PC-3 (cell line): ENCODE results near the gene HUNK. TPM values are rescaled to one million over a fixed set of nuclear protein-coding genes. Genes with fewer than 3 reads are reported as not detected.

ENCODE experiments used
- ATAC-seq: fragments of 200-7000 bp; cut with Tn5 transposase; 2 replicates; pipeline ENCODE4 v1.9.1; 2020; ENCODE audit warnings: mild to moderate bottlenecking, moderate library complexity
- BruUV-seq: library from RNA; stranded (reverse); fragments of 400-500 nt; replicated peaks from 2 replicates; lab custom pipeline; 2021; lab: Mats Ljungman, UMichigan
- CTCF ChIA-PET: fragments of 300-600 bp; sonication (Branson Sonifier 250); formaldehyde crosslinking; loops from one replicate; lab custom pipeline; 2022; ENCODE audit warnings: antibody characterized with exemption; lab: Charles Lee
- POLR2A ChIA-PET: fragments of 300-600 bp; sonication (Branson Sonifier 250); formaldehyde crosslinking; loops from one replicate; lab custom pipeline; 2022; ENCODE audit warnings: antibody characterized with exemption; ENCODE audit not compliant: unreplicated experiment; lab: Charles Lee
- DNase-seq: peaks from one replicate; pipeline ENCODE4 v3.0.0-alpha.2; 2015
- H2AFZ ChIP-seq: fragments of 300-600 bp; sonication (generic); 2 replicates; pipeline ENCODE4 v1.6.0; 2016; ENCODE audit warnings: antibody characterized with exemption, low read length
- H3F3A ChIP-seq: fragments of 300-600 bp; sonication (generic); one replicate; pipeline ENCODE4 v1.6.0; 2017; ENCODE audit warnings: antibody characterized with exemption, low read length, control low read depth, mild to moderate bottlenecking; ENCODE audit not compliant: unreplicated experiment
- H3K27ac ChIP-seq: fragments of 300-600 bp; sonication (generic); 2 replicates; pipeline ENCODE4 v1.5.1; 2016; ENCODE audit warnings: mild to moderate bottlenecking, low read length
- H3K27me3 ChIP-seq: fragments of 300-600 bp; sonication (generic); 2 replicates; pipeline ENCODE4 v1.6.1; 2016; ENCODE audit warnings: low read length, mixed read lengths
- H3K36me3 ChIP-seq: fragments of 300-600 bp; sonication (generic); 2 replicates; pipeline ENCODE4 v1.6.1; 2016; ENCODE audit warnings: low read depth, mixed run types, low read length, mixed read lengths
- H3K4me1 ChIP-seq: fragments of 300-600 bp; sonication (generic); 2 replicates; pipeline ENCODE4 v1.5.1; 2016; ENCODE audit warnings: low read length; ENCODE audit not compliant: insufficient read depth
- H3K4me2 ChIP-seq: fragments of 300-600 bp; sonication (generic); 2 replicates; pipeline ENCODE4 v1.6.0; 2016; ENCODE audit warnings: low read length
- H3K4me3 ChIP-seq: fragments of 300-600 bp; sonication (generic); 2 replicates; pipeline ENCODE4 v1.5.1; 2016; ENCODE audit warnings: mild to moderate bottlenecking, low read length, mixed read lengths
- H3K79me2 ChIP-seq: fragments of 300-600 bp; sonication (generic); 2 replicates; pipeline ENCODE4 v1.6.1; 2017; ENCODE audit warnings: low read length, mixed read lengths
- H3K9ac ChIP-seq: fragments of 300-600 bp; sonication (generic); 2 replicates; pipeline ENCODE4 v1.6.0; 2016; ENCODE audit warnings: mild to moderate bottlenecking, low read length
- H3K9me2 ChIP-seq: fragments of 300-600 bp; sonication (generic); replicated peaks from 2 replicates; pipeline ENCODE4 v1.6.1; 2016; ENCODE audit warnings: mixed run types, low read length, mixed read lengths
- H3K9me3 ChIP-seq: fragments of 300-600 bp; sonication (generic); 2 replicates; pipeline ENCODE4 v1.6.1; 2016; ENCODE audit warnings: low read length, mixed read lengths
- H4K20me1 ChIP-seq: fragments of 300-600 bp; sonication (generic); 2 replicates; pipeline ENCODE4 v1.6.1; 2016; ENCODE audit warnings: low read length, mixed read lengths
- CTCF ChIP-seq: fragments of 300-600 bp; sonication (generic); conservative IDR thresholded peaks from 2 replicates; pipeline ENCODE4 v1.5.1; 2017; ENCODE audit warnings: antibody characterized with exemption, low read depth, mild to moderate bottlenecking, low read length
- EZH2 ChIP-seq: fragments of 300-600 bp; sonication (generic); IDR thresholded peaks from one replicate; pipeline ENCODE4 v1.6.1; 2017; ENCODE audit warnings: antibody characterized with exemption, mild to moderate bottlenecking, low read length; ENCODE audit not compliant: unreplicated experiment
- EZH2phosphoT487 ChIP-seq: fragments of 300-600 bp; sonication (generic); IDR thresholded peaks from 2 replicates; pipeline ENCODE4 v1.6.1; 2018; ENCODE audit warnings: mild to moderate bottlenecking, antibody characterized with exemption, low read length, borderline replicate concordance
- intact Hi-C: fragments of 100-400 bp; cut with micrococcal nuclease; formaldehyde crosslinking; loops from 2 replicates; pipeline ENCODE4 v1.9.0; 2023
- total RNA-seq: library from RNA; depleted of rRNA; stranded (reverse); fragments of >200 nt; gene quantifications from 2 replicates; pipeline ENCODE4 v1.2.3, GENCODE V29; 2014

Gene HUNK
- total RNA-seq, 1 experiment from 2014 or later: not detected

- ChIA-PET CTCF (no interaction called here), POLR2A (no interaction called here)
- TF ChIP-seq EZH2phosphoT487 (no peak), CTCF (no peak), EZH2 (no peak)
- no peak overlapping the region for H3K4me3 ChIP-seq
- H3K27me3 ChIP-seq: peaks cover 27% of the 10 kb centered on the region
- peaks cover 17% of the 10 kb centered on the region for H3K4me1 ChIP-seq
- DNase-seq: no peak
- no peak overlapping the region for H3K27ac ChIP-seq
- H3K9me2 ChIP-seq: no peaks in the 10 kb centered on the region
- H3K79me2 ChIP-seq: no peaks in the 10 kb centered on the region
- no peak overlapping the region for H3K9ac ChIP-seq
- no peaks in the 10 kb centered on the region for H3K36me3 ChIP-seq
- H2AFZ ChIP-seq: no peak overlapping the region
- no peaks in the 10 kb centered on the region for H3K9me3 ChIP-seq
- peak overlapping the region; percentile 75; the same call in 1 of the 2 replicates for H3K4me2 ChIP-seq
- no TSS peak for BruUV-seq
- H3F3A ChIP-seq: no peaks in the 10 kb centered on the region
- no peak; the same call in 1 of the 2 replicates for ATAC-seq
- intact Hi-C loops: no loop called here
- H4K20me1 ChIP-seq: no peaks in the 10 kb centered on the region
Measured at GRCh38 chr21:31909153-31910073, 36.6 kb downstream of the HUNK start.

GRCh38 chr21:31910074-31910470 is 37.3 kb downstream of the HUNK start:
- Histone ChIP-seq H3K27ac (no peak overlapping the region), H3F3A (no peaks in the 10 kb centered on the region), H3K36me3 (no peaks in the 10 kb centered on the region), H3K79me2 (no peaks in the 10 kb centered on the region), H3K9me2 (no peaks in the 10 kb centered on the region), H3K4me1 (peaks cover 17% of the 10 kb centered on the region), H3K27me3 (peaks cover 31% of the 10 kb centered on the region), H3K4me2 (no peak overlapping the region), H3K9ac (no peak overlapping the region), H3K4me3 (no peak overlapping the region), H3K9me3 (no peaks in the 10 kb centered on the region), H2AFZ (no peak overlapping the region), H4K20me1 (no peaks in the 10 kb centered on the region)
- no peak for TF ChIP-seq EZH2phosphoT487
- no peak for TF ChIP-seq CTCF
- TF ChIP-seq EZH2: no peak
- DNase-seq: no peak
- intact Hi-C loops: no loop called here
- no TSS peak for BruUV-seq
- CTCF ChIA-PET: no interaction called here
- no peak for ATAC-seq
- POLR2A ChIA-PET: no interaction called here
